Adrenal gland (tissue), 5 donors: ENCODE data around the gene RABGAP1L.

ENCODE experiments used
- CTCF ChIP-seq, 6 experiments: fragments of 450-650 bp in 4 of 6; fragments of 200-600 bp in 2 of 6; sonication (generic) in 1 of 6; IDR thresholded peaks; 1 replicate in 5 of 6; 2 replicates in 1 of 6; pipeline versions ENCODE4 v1.5.1 to v1.8.0; 2016 to 2021; ENCODE audit warnings: antibody characterized with exemption in 6 of 6, mild to moderate bottlenecking in 2 of 6, moderate library complexity in 1 of 6
- POLR2A ChIP-seq, 2 donors: fragments of 450-650 bp; IDR thresholded peaks; one replicate each; pipeline ENCODE4 v1.6.1; 2017; ENCODE audit warnings: antibody characterized with exemption in 2 of 2, mild to moderate bottlenecking in 2 of 2, moderate library complexity in 1 of 2
- donor health status: DM: no; HTN: no; CAD: no.

GRCh38 chr1:174892016-174892415 lies 732.7 kb downstream of the RABGAP1L start:
- no peak for TF ChIP-seq CTCF (IDR thresholded peaks at IDR 0.05)
- TF ChIP-seq POLR2A (IDR thresholded peaks at IDR 0.05) = no peak
